ENCODE measurements around the gene BMPR1B. TPM values are rescaled to one million over a fixed set of nuclear protein-coding genes. Genes with fewer than 3 reads are reported as not detected.

The BMPR1B gene
- total RNA-seq, 3 donors from 2014 or later = 0.64 to 7.2 (median 2.0) TPM

DNA sequence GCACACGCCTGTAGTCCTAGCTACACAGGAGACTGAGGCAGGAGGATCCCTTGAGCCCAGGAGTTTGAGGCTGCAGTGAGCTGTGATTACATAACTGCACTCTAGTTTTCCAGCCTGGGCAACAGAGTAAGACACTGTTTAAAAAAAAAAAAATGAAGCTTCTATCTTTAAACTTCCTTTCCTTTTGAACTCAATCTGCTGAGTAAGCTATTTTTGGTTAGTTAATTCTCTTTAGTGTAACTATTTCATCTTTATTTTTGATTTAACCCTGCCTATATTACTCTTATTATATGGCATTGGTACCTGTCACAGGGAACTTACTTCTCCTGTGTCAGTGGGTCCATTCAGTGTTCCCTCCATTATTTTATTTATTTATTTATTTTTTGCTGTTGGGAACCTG is 160.8 kb downstream of the BMPR1B start:
- H3K4me3 ChIP-seq = no peak overlapping the region

GRCh38 chr4:94920369-94920768 is 162.6 kb downstream of the BMPR1B start:
- Histone ChIP-seq H3K36me3 (no peaks in the 10 kb centered on the region), H3K4me1 (no peaks in the 10 kb centered on the region), H3K27ac (no peak overlapping the region), H3K4me3 (no peak overlapping the region), H3K27me3 (no peaks in the 10 kb centered on the region), H3K9me3 (peaks cover 7 to 13% of the 10 kb centered on the region in 2 donors)
- intact Hi-C loops (cut with DNase I; ENCODE audit: low total_unique reads) = no loop called here
- TF ChIP-seq POLR2AphosphoS5 (IDR thresholded peaks at IDR 0.05) (no peak), POLR2A (IDR thresholded peaks at IDR 0.05) (no peak)
- TF ChIP-seq, protein P1, sequence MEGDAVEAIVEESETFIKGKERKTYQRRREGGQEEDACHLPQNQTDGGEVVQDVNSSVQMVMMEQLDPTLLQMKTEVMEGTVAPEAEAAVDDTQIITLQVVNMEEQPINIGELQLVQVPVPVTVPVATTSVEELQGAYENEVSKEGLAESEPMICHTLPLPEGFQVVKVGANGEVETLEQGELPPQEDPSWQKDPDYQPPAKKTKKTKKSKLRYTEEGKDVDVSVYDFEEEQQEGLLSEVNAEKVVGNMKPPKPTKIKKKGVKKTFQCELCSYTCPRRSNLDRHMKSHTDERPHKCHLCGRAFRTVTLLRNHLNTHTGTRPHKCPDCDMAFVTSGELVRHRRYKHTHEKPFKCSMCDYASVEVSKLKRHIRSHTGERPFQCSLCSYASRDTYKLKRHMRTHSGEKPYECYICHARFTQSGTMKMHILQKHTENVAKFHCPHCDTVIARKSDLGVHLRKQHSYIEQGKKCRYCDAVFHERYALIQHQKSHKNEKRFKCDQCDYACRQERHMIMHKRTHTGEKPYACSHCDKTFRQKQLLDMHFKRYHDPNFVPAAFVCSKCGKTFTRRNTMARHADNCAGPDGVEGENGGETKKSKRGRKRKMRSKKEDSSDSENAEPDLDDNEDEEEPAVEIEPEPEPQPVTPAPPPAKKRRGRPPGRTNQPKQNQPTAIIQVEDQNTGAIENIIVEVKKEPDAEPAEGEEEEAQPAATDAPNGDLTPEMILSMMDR (IDR thresholded peaks at IDR 0.05) = no peak
- DNase-seq (ENCODE audit: low spot score in 2 of 2) = no peak

More for the DNA sequence above, 160.8 kb downstream of the BMPR1B start:
- no peaks in the 10 kb centered on the region for H3K27me3 ChIP-seq
- no peaks in the 10 kb centered on the region for H3K36me3 ChIP-seq
- no peaks in the 10 kb centered on the region for H3K4me1 ChIP-seq
- TF ChIP-seq POLR2AphosphoS5 (IDR thresholded peaks at IDR 0.05) (no peak), POLR2A (IDR thresholded peaks at IDR 0.05) (no peak)
- TF ChIP-seq, protein P1 (IDR thresholded peaks at IDR 0.05) = no peak
- intact Hi-C loops (cut with DNase I; ENCODE audit: low total_unique reads) = no loop called here
- no peak for DNase-seq (ENCODE audit: low spot score in 2 of 2)
- H3K27ac ChIP-seq = no peak overlapping the region
- peaks cover 7 to 13% of the 10 kb centered on the region in 2 donors for H3K9me3 ChIP-seq

DNA sequence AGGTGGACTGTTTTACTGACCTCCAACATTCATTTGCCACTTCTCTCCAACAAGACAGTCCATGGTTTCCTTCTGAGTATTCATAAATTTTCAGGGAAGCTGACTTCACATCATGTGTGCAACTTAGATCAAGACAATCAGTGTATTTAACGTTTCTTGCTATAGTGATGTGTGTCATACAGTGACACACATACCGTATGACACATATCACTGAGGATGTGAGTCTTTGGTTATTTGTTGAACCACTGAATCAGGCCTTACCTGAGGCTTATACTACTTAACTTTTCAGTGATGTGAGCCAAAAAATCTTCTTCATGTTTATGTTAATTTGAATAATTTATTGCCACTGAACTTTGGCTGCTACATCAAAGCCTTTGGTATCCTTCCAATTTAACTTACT is 166.8 kb downstream of the BMPR1B start:
- TF ChIP-seq, protein P1 (IDR thresholded peaks at IDR 0.05) = no peak
- no peak for TF ChIP-seq POLR2A (IDR thresholded peaks at IDR 0.05)
- no peak for TF ChIP-seq POLR2AphosphoS5 (IDR thresholded peaks at IDR 0.05)
- no peaks in the 10 kb centered on the region for H3K4me1 ChIP-seq
- H3K27ac ChIP-seq = no peak overlapping the region

GRCh38 chr4:94925764-94926347 is 168.1 kb downstream of the BMPR1B start:
- Histone ChIP-seq H3K27ac (no peak overlapping the region), H3K27me3 (no peaks in the 10 kb centered on the region), H3K9me3 (no peaks in the 10 kb centered on the region), H3K4me3 (no peak overlapping the region), H3K36me3 (no peaks in the 10 kb centered on the region), H3K4me1 (no peaks in the 10 kb centered on the region)
- intact Hi-C loops (cut with DNase I; ENCODE audit: low total_unique reads) = no loop called here
- TF ChIP-seq POLR2AphosphoS5 (IDR thresholded peaks at IDR 0.05) (no peak), POLR2A (IDR thresholded peaks at IDR 0.05) (no peak)
- TF ChIP-seq, protein P1 (IDR thresholded peaks at IDR 0.05) = no peak
- no peak for DNase-seq (ENCODE audit: low spot score in 2 of 2)

More for the DNA sequence above, 166.8 kb downstream of the BMPR1B start:
- Histone ChIP-seq H3K27me3 (no peaks in the 10 kb centered on the region), H3K36me3 (no peaks in the 10 kb centered on the region), H3K4me3 (no peak overlapping the region), H3K9me3 (no peaks in the 10 kb centered on the region)
- intact Hi-C loops (cut with DNase I; ENCODE audit: low total_unique reads) = no loop called here
- no peak for DNase-seq (ENCODE audit: low spot score in 2 of 2)

- intact Hi-C loops (cut with DNase I; ENCODE audit: low total_unique reads) = no loop called here
- TF ChIP-seq POLR2AphosphoS5 (IDR thresholded peaks at IDR 0.05) = no peak
- TF ChIP-seq, protein P1 (IDR thresholded peaks at IDR 0.05) = no peak
- TF ChIP-seq POLR2A (IDR thresholded peaks at IDR 0.05) = no peak
- H3K27ac ChIP-seq = no peak overlapping the region
- H3K27me3 ChIP-seq = no peaks in the 10 kb centered on the region
- no peaks in the 10 kb centered on the region for H3K36me3 ChIP-seq
- DNase-seq (ENCODE audit: low spot score in 2 of 2) = no peak
- no peak overlapping the region for H3K4me3 ChIP-seq
- no peaks in the 10 kb centered on the region for H3K9me3 ChIP-seq
- H3K4me1 ChIP-seq = no peaks in the 10 kb centered on the region
Observed at GRCh38 chr4:94926936-94927335, 169.2 kb downstream of the BMPR1B start.
